GM21737 (cell line): ENCODE results near the gene LGMN.
"Not testable (repeated sequence)": the region's sequence is repeated elsewhere in the genome, so short reads cannot be mapped to it uniquely, and the experiment has no call there.

Experiments used
- ATAC-seq: cut with Tn5 transposase; IDR thresholded peaks from one replicate; pipeline ENCODE4 v1.9.1; 2021; ENCODE audit warnings: mild to moderate bottlenecking, moderate library complexity; ENCODE audit not compliant: unreplicated experiment

LGMN gene

GRCh38 chr14:92729634-92730358 lies 18.6 kb downstream of the LGMN start:
- peak; percentile 79 for ATAC-seq

DNA sequence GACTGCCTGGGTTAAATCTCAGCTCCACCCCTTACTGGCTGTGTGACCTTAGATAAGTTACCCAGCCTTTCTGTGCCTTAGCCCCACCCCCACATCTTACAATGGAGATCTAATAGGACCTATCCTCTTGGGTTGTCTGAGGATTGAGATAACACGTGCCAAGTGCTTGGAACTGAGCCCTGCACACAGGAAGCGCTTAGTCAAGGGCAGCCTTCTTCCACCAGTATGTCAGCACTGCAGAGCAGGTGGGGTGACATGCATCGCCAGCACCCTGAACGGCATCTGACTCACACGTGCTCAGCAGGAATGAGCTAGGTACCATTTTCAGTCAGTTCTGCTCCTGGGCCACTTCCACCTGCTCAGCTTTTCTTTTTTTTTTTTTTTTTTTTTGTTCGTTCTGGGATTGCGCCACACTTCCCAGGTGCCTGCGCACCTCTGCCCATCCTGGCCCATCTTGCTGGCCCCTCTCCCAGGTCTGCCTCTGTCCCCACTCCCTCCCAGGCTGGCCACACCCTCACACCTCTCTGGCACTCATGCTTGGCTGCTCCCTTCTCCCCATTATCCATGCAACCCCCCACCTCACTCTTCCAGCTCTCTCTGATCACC lies 19.6 kb downstream of the LGMN start:
- ATAC-seq = no peak

DNA sequence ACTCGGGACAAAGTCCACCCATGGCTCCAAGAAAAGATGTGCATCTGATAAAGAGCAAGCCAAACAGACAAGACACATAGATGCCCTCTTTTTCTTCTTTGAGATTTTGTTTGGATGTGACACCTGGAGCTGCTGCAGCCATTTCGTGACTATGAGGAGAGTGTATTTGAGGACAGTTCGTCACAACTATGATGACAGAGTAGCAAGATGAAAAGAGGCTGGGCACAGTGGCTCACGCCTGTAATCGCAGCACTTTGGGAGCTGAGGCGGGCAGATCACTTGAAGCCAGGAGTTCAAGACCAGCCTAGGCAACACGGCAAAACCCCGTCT lies 21.5 kb downstream of the LGMN start:
- no peak for ATAC-seq

- ATAC-seq = no peak
Measured at GRCh38 chr14:92726135-92726932, 22.1 kb downstream of the LGMN start.

DNA sequence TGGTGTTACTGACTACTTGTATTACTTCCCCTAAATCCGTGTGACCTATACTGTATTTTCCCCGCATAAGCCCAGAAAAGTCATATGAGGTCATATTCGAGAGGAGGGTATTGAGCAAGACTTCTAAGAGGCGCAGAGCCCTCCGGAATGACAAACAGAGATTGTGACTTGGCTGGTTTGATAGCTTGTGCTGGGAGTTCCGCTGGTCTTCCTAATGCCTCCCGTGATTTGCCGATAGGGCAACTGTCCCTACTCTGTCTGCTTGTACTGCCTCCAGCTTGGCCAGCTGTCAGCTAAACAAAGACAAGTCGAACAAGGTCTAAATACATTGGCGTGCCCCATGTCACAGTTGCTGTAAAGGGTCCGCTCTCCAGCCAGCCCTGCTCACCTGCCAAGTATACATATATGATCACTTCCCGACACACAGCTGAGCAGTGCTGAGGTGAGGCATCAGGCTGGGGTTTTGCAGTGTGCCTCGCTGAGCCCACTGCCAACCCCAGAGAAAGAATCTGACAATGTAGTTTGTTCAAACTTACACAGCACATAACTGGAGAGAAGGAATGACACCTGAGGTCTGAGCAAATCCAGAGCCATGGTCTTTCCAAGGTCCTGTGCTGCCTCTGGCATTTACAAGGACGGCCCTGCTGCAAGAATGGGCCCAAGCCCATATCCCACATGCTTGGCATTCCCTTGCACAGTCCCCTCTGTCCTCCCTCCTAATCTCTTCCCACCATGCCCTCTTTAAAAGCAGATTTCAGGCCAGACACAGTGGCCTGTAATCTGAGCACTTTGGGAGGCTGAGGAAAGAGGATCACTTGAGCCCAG lies 23.7 kb downstream of the LGMN start:
- ATAC-seq = no peak

DNA sequence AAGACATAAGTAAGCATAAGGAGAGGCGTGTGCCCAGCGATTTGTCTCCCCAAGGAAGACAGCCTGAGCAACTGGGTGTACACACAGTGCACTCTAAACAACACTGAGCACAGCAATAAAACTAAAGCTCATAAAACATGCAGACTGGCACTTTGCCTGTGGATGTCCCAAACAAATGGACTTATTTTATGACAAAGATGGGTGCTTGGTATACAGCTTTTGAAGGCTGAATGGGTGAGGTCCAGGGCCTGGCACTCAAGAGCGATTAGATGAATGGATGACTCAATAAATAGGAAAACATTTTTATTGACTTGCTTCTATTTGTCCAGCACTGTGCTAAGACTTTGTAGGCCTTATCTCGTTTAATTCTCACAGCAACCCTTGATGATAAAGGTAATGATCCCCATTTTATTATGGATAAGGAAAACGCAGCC lies 28.5 kb downstream of the LGMN start:
- ATAC-seq = no peak

DNA sequence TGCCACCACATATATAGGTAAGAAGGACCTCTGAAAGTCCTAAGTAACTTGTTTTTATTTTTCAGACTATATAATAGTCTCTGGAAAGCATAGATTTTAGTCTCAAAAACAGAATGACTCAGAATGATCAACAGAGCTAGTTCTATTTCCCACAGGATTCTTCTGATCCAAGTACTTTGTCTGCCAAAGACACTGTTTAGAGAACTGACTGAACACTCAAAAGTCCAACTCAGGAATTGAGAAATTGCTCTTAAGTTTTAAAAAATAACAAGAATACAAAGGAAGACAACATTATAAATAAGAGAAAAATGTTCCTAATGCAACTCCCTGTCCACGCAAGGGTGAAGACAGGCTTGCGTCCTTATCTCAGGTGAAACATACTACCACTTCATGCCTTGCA lies 29.0 kb downstream of the LGMN start:
- no peak for ATAC-seq

- no peak for ATAC-seq
Measured at GRCh38 chr14:92718664-92719063, 29.8 kb downstream of the LGMN start.

DNA sequence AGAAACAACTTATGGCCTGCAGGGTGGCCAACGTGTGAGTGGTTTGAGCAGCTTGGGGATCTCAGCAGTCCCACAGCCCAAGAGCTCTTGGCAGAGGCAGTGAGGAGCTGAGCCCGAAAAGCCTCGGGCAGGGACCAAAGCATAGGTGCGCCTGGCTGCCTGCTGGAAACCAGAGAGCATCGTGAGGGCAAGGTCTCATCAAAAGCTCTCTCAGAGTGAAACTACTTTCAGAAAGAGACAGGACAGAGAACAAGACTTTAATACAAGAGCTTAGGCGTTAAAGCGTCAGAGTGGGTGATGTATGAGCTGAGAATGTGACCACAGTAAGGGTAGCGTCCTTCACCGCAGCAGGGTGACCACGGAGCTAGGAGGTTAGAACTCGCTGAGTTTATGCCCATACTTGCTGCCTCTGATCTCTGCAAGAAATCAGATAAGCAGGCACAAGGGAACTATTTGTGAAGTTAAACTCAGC lies 30.8 kb downstream of the LGMN start:
- ATAC-seq = no peak

GRCh38 chr14:92716131-92716530 lies 32.3 kb downstream of the LGMN start:
- no peak for ATAC-seq

DNA sequence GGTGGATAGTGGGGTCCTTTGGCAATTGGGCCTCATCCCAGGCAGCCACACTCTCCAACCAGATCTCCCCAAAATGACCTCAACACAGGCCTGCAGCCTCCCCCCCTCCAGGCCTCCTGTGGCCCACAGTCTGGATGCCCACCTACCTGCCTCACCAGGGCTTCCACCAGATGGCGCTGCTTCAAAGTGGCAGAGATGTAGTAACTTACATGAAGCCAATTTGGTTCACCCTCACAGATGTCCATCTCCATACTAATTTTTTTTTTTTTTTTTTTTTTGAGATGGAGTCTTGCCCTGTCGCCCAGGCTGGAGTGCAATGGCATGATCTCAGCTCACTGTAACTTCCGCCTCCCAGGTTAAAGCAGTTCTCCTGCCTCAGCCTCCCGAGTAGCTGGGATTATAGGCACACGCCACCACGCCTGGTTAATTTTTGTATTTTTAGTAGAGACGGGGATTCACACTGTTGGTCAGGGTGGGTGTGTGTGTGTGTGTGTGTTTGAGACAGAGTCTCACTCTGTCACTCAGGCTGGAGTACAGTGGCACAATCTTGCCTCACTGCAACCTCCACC lies 33.6 kb downstream of the LGMN start:
- not testable (repeated sequence) for ATAC-seq

GRCh38 chr14:92712654-92713051 lies 35.8 kb downstream of the LGMN start:
- no peak for ATAC-seq

GRCh38 chr14:92711976-92712653 lies 36.3 kb downstream of the LGMN start:
- ATAC-seq = no peak

DNA sequence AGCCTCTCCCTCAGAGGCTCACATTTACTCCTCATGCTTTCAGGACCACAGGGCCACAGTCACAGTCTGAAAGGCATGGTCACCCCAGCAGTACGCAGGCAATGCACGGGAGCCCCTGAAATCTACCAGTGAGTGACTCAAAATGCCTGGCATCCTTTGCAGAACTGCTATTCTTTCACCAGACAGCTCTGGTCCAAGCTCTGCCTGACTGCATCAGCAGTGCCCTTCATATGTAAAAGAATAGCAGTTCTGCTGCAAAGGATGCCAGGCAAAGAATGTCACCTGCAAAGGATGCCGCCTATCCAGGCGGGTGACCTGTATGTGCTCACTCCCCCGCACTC lies 38.5 kb downstream of the LGMN start:
- no peak for ATAC-seq

DNA sequence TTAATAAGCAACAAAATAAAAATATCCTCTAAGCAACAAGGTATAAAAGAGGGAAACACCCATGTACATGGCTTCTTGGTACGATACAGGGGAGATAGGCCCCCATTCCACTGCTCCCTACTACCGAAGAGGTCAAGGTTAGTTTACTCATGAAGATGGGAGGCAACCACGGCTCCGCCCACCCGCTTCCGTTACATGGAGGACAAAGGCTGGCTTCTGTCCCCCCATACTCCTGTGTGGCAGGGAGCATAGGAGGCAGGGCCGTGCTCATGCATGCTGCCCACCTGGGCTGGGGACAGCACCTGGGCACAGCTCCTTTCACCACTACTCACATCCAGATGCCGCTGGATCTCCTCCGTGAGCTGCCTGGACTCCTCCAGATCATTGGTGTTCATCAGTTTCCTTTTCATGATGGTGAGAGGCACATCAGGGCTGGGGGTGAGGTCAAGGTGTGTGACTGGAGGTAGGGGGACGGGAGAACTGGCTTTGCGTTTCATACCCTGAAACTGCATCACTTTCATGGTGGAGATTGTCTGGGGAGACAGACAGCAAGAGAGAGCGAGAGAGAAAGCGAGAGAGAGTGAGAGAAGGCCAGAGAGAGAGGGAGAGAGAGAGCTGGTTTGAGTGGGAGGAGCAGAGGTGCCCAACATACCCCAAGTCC lies 39.0 kb downstream of the LGMN start:
- ATAC-seq = no peak

GRCh38 chr14:92706386-92706785 lies 42.0 kb downstream of the LGMN start:
- ATAC-seq = no peak

DNA sequence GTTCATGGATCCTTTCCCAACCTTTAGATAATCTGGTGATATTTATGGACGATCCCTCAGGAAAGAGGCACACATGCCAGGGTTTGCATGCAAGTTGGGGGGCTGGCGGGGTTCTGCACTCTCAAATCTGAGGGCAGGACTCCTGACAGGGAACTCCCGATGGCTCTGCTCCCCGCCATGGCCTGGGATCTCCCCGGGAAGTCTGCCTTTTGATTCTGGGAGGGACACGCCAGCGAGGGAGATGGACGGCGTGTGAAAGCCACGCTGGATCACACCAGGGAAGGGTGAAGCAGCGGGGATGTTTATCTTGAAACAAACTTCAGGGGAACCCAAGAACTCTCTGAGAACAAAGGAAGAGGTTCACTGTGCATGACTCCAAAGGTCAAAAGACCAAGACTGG lies 43.6 kb downstream of the LGMN start:
- no peak for ATAC-seq

- ATAC-seq = peak; percentile 71
Measured at GRCh38 chr14:92704036-92704804, 44.2 kb downstream of the LGMN start.

GRCh38 chr14:92703516-92703915 lies 44.9 kb downstream of the LGMN start:
- ATAC-seq = no peak
